Endodermal cell (in vitro differentiated cells): Measurements from ENCODE around the gene NSL1. TPM values are rescaled to one million over a fixed set of nuclear protein-coding genes. Genes with fewer than 3 reads are reported as not detected.

Source experiments
- DNase-seq: peaks from one replicate; pipeline ENCODE4 v3.0.0-alpha.2; 2017
- H3K27ac ChIP-seq: 2 replicates; pipeline ENCODE4 v1.5.1; 2013; ENCODE audit warnings: mild to moderate bottlenecking, low read depth, low read length, moderate library complexity
- H3K27me3 ChIP-seq: 2 replicates; pipeline ENCODE4 v1.6.1; 2013; ENCODE audit warnings: mild to moderate bottlenecking, low read length, moderate library complexity; ENCODE audit not compliant: insufficient read depth, control insufficient read depth, poor library complexity, severe bottlenecking
- H3K36me3 ChIP-seq: 2 replicates; pipeline ENCODE4 v1.7.0; 2013; ENCODE audit warnings: mild to moderate bottlenecking, low read length, moderate library complexity; ENCODE audit not compliant: control insufficient read depth, insufficient read depth
- H3K4me1 ChIP-seq: one replicate; pipeline ENCODE4 v1.7.0; 2013; ENCODE audit warnings: low read length; ENCODE audit not compliant: control insufficient read depth, insufficient read depth
- H3K4me3 ChIP-seq: 2 replicates; pipeline ENCODE4 v1.5.1; 2013; ENCODE audit warnings: mild to moderate bottlenecking, low read length, moderate library complexity
- H3K9ac ChIP-seq: 2 replicates; pipeline ENCODE4 v1.6.1; 2013; ENCODE audit warnings: mild to moderate bottlenecking, low read length, moderate library complexity; ENCODE audit not compliant: poor library complexity, severe bottlenecking; ENCODE audit errors: extremely low read depth
- H3K9me3 ChIP-seq: 2 replicates; pipeline ENCODE4 v1.6.1; 2013; ENCODE audit warnings: mild to moderate bottlenecking, low read length, moderate library complexity; ENCODE audit not compliant: control insufficient read depth
- H3K27ac Mint-ChIP-seq: 2 replicates; pipeline ENCODE4 v1.8.0; 2020; ENCODE audit warnings: mixed read lengths
- H3K27me3 Mint-ChIP-seq: 2 replicates; pipeline ENCODE4 v1.8.0; 2021; ENCODE audit warnings: mild to moderate bottlenecking, mixed read lengths; ENCODE audit not compliant: insufficient read depth
- H3K36me3 Mint-ChIP-seq: 2 replicates; pipeline ENCODE4 v1.8.0; 2020; ENCODE audit warnings: low read depth, mixed read lengths
- H3K4me1 Mint-ChIP-seq: 2 replicates; pipeline ENCODE4 v1.8.0; 2020; ENCODE audit warnings: mixed read lengths
- H3K4me3 Mint-ChIP-seq: 2 replicates; pipeline ENCODE4 v1.8.0; 2020; ENCODE audit warnings: mild to moderate bottlenecking, moderate library complexity, mixed read lengths
- H3K9me3 Mint-ChIP-seq: 2 replicates; pipeline ENCODE4 v1.8.0; 2020; ENCODE audit warnings: mild to moderate bottlenecking, mixed read lengths
- CTCF ChIP-seq: fragments of 200-600 bp; sonication (generic); conservative IDR thresholded peaks from 2 replicates; pipeline ENCODE4 v1.5.0; 2021; ENCODE audit warnings: antibody characterized with exemption, mild to moderate bottlenecking
- WGBS, 2 experiments: methylation state at CpG; one replicate each; pipeline versions ENCODE4 v1.1.5 to v1.1.7; 2013; ENCODE audit warnings: missing lambda C conversion rate in 2 of 2, mixed read lengths in 1 of 2; ENCODE audit not compliant: insufficient coverage in 1 of 2, insufficient read length in 1 of 2; 5-methylcytosine and 5-hydroxymethylcytosine counted together
- total RNA-seq, 2 donors: library from RNA; stranded (reverse); fragmentation: NEBNext Ultra II Directional in 1 of 2; extraction: Animal tissue kit (Norgen Biotek cat#: 25700) in 1 of 2; gene quantifications; 2 replicates in 1 of 2; 3 replicates in 1 of 2; pipeline ENCODE4 v1.2.1, GENCODE V29; 2021

Gene NSL1
- total RNA-seq, 2 donors from 2014 or later: 47.6 to 57.7 TPM

- Mint-ChIP-seq H3K9me3 (no peaks in the 10 kb centered on the region), H3K4me3 (no peak overlapping the region), H3K36me3 (no peaks in the 10 kb centered on the region), H3K27me3 (peaks cover 2% of the 10 kb centered on the region), H3K27ac (no peak overlapping the region), H3K4me1 (peaks cover 23% of the 10 kb centered on the region)
- H3K9me3 ChIP-seq: no peaks in the 10 kb centered on the region
- no peak for TF ChIP-seq CTCF
- no peaks in the 10 kb centered on the region for H3K27me3 ChIP-seq
- 89 to 90% methylated on average over 5 to 11 of the region's 11 CpGs for WGBS, 2 experiments
- peaks cover 9% of the 10 kb centered on the region for H3K4me1 ChIP-seq
- H3K27ac ChIP-seq: no peak overlapping the region
- DNase-seq: peak; percentile 48
- no peak overlapping the region for H3K9ac ChIP-seq
- H3K36me3 ChIP-seq: no peaks in the 10 kb centered on the region
- no peak overlapping the region for H3K4me3 ChIP-seq
Measured at GRCh38 chr1:212678456-212679410, 112.8 kb downstream of the NSL1 start.

- Mint-ChIP-seq H3K4me3 (no peak overlapping the region), H3K27ac (no peak overlapping the region), H3K4me1 (peaks cover 23% of the 10 kb centered on the region), H3K27me3 (no peaks in the 10 kb centered on the region), H3K9me3 (no peaks in the 10 kb centered on the region), H3K36me3 (no peaks in the 10 kb centered on the region)
- WGBS, 2 experiments: 86 to 96% methylated on average over 4 of the region's 4 CpGs
- Histone ChIP-seq H3K27me3 (no peaks in the 10 kb centered on the region), H3K4me1 (peaks cover 9% of the 10 kb centered on the region), H3K27ac (no peak overlapping the region), H3K9ac (no peak overlapping the region), H3K9me3 (no peaks in the 10 kb centered on the region), H3K4me3 (no peak overlapping the region), H3K36me3 (no peaks in the 10 kb centered on the region)
- DNase-seq: peak; percentile 33
- no peak for TF ChIP-seq CTCF
Measured at GRCh38 chr1:212677573-212677972, 114.0 kb downstream of the NSL1 start.

- H3K9ac ChIP-seq: no peak overlapping the region
- no peak overlapping the region for H3K27ac ChIP-seq
- H3K36me3 Mint-ChIP-seq: no peaks in the 10 kb centered on the region
- H3K4me3 Mint-ChIP-seq: no peak overlapping the region
- peaks cover 9% of the 10 kb centered on the region for H3K4me1 ChIP-seq
- peaks cover 25% of the 10 kb centered on the region for H3K4me1 Mint-ChIP-seq
- no peaks in the 10 kb centered on the region for H3K27me3 Mint-ChIP-seq
- DNase-seq: peak; percentile 35
- H3K9me3 Mint-ChIP-seq: no peaks in the 10 kb centered on the region
- no peaks in the 10 kb centered on the region for H3K36me3 ChIP-seq
- H3K9me3 ChIP-seq: no peaks in the 10 kb centered on the region
- no peak overlapping the region for H3K4me3 ChIP-seq
- TF ChIP-seq CTCF: no peak
- 91 to 95% methylated on average over 3 to 4 of the region's 4 CpGs for WGBS, 2 experiments
- no peaks in the 10 kb centered on the region for H3K27me3 ChIP-seq
- H3K27ac Mint-ChIP-seq: no peak overlapping the region
Measured at GRCh38 chr1:212677136-212677535, 114.4 kb downstream of the NSL1 start.

Other genes with a start within 250 kb of the NSL1 start
- gene ATF3, start 183.0 kb downstream of the NSL1 start, total RNA-seq: 10 to 100 TPM; 12.6 to 24.0 TPM
- 1 to 10 TPM; 1.5 to 4.0 TPM for gene BATF3, start 91.9 kb downstream of the NSL1 start, total RNA-seq
- gene TATDN3, start 117 bp upstream of the NSL1 start, total RNA-seq: 10 to 100 TPM; 14.9 to 26.3 TPM
- not detected for gene SPATA45, start 55.9 kb upstream of the NSL1 start, total RNA-seq
- 10 to 100 TPM; 47.3 to 49.2 TPM for gene FLVCR1, start 66.5 kb upstream of the NSL1 start, total RNA-seq
- gene VASH2, start 158.8 kb upstream of the NSL1 start, total RNA-seq: 10 to 100 TPM; 13.7 to 30.2 TPM
- 10 to 100 TPM; 55.8 to 60.4 TPM for gene ANGEL2, start 224.1 kb upstream of the NSL1 start, total RNA-seq